ENCODE measurements around the gene CTXN1.
A peak's percentile ranks its signal among the peaks of the same experiment; 100 is the strongest.
"Not testable (repeated sequence)": the region's sequence is repeated elsewhere in the genome, so short reads cannot be mapped to it uniquely, and the experiment has no call there.

The CTXN1 gene

DNA sequence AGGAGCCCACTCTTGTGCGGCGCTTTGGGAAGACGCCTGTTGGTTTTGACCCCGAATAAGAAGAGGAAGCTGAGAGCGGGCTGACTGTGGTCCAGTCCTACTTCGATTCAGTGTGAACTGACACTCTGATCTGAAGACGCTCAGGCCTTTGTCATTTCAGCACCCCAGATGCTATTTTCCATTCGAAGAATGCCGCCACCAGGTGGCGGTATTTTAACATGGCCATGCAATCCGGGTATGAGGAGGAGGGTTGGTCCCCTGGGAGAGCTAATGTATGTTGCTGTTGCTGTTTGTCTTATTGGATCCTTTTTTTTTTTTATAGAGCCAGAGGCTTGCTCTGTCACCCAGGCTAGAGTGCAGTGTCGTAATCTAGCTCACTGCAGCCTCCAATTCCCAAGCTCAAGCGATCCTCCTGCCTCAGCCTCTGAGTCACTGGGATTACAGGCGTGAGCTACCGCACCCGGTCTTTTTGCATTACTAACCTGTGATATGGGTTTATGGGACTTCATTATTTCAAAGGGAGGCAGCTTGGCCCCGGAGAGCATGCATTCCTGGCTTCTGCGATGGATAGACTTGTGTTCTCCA lies 18.3 kb upstream of the CTXN1 start:
- DNase-seq: peak in 12 of 14 donors; percentile 64 to 85 (median 77)

DNA sequence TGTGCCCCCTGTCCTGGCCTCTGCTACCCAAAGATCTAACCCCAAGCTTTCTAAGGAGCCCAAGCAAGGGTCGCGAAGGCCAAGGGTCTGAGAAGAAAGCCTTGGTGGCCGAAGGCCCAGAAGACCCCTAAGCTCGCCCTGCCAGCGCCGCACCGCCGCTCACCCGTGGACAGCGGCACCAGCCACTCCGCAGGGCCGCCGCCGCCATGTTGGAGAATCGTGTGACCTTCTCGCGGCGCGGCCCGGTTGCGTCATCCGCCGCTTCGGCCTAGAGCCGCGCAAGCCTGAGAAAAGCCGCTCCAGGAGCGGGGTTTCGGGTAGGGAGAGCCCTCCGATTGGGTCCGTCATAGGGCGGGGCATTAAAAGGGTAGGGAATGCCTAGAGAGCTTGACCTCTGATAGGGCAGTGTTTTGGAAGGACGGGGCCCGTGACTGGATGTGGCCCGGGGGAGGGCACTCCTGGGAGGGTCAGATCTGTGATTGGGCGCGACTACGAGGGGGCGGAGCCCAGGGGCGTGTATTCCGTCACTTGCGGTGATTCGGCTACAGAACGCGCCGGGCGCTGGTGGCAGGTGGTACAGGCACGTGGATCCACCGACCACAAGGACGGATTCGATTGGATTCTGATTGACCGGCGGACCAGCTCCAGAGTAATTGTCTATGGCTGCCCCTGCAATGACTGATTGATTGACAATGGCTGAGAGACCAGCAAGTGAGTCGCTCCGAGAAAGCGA lies 17.7 kb upstream of the CTXN1 start, which contains the start of gene TIMM44:
TIMM44 (minus strand) TSS at position 223 of the 733 bp plus-strand sequence; CDS start at position 208, 15 bp downstream.
- DNase-seq: peak; percentile 82 to 100 (median 97)

DNA sequence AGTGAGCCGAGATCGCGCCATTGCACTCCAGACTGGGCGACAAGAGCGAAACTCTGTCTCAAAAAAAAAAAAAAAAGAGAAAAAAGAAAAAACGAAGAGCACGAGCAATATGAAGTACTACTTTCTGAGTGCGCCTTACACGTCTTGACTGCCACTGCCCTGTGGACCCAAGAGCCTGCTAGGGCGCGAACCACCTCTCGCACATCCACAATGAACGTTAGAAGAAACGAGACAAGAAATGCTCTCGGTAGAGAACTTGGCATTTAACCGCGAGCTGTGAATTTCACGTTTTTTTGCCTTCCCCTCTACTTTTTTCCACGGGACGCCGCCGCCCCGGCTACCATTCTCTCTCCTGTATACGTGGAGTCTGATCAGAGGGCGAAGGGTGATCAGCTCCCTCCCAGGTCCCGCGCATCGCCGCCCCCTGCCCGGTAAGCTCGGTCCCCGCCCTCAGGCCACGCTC lies 17.1 kb upstream of the CTXN1 start:
- no peak for DNase-seq

GRCh38 chr19:7941895-7942596 lies 16.1 kb upstream of the CTXN1 start:
- no peak for DNase-seq

- DNase-seq: no peak
Observed at GRCh38 chr19:7940841-7941240, 14.9 kb upstream of the CTXN1 start.

- no peak for DNase-seq
Observed at GRCh38 chr19:7934766-7935165, 8.8 kb upstream of the CTXN1 start.

DNA sequence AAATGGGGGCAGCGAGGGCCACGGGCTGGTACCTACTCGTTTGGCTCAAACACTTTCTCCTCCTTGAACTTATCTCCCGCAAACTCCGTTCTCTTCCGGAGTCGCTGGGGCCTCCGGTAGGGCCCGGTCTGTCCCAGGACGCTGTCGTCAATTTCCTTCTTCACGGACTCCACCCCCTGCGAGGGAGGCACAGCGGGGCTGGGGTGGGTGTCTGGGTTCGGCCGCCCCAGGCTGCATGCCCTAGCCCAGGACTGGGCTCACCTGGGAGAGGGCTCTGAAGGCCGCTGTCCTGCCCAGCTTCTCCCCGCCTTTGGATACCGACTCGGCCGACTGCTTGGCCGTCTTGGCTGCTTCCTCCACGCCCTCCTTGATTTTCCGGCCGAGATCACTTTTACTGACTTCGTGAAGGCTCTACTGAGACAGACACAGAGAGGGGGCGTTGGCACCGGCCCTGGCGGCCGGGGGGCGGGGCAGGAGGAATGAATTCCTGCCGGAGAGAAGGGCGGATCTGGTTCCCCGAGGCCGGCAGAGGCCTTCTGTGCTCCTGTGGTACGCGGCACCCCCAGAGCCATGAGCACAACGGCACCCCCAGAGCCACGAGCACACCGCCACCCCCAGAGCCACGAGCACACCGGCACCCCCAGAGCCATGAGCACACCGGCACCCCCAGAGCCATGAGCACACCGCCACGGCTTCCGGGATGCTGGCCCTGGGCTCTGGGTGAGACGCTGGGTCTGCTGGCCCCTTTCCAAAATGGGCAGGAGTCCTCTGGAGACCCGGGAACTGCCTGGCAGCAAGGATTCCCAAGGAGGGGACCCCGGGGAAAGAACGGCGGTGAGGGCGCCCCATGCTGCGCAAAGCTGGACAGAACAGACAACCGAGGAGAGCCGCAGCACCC lies 8.1 kb upstream of the CTXN1 start:
- no peak for DNase-seq

DNA sequence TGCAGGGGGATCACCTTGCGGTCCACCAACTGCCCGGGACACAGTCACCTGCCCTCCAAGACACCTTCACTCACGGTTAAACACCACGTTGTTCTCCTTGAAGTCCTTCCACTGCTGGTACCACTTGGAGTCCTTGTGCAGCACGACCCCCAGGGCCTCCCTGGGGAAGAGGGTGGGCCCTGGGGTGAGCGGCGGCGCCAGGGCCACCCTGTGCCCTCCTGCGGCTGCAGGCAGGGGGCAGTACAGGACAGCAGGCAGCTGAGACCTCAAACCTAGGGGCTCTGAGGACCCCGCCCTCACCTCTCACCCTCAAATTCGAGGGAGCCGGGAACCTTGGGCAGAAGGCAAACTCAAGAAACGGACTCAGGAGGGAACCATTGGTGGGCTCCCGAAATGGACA lies 7.5 kb upstream of the CTXN1 start:
- DNase-seq: no peak

DNA sequence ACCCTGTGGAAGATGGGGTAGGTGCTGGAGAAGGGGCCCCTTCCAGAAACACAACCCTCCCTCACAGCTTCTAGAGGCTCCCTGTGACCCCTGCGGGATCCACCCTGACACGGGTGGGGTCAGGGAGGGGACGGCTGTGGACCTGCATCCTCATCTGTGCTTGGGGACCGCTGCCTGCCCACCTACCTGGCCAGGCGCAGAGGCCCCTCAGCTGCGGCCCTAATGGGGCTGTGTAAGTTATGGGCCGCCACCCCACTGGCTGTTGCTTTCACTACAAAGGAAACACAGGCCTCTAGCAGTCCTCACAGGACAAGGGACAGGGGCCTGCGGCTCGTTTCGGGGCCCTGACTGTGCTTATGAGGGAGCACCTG lies 7.0 kb upstream of the CTXN1 start:
- DNase-seq: no peak

DNA sequence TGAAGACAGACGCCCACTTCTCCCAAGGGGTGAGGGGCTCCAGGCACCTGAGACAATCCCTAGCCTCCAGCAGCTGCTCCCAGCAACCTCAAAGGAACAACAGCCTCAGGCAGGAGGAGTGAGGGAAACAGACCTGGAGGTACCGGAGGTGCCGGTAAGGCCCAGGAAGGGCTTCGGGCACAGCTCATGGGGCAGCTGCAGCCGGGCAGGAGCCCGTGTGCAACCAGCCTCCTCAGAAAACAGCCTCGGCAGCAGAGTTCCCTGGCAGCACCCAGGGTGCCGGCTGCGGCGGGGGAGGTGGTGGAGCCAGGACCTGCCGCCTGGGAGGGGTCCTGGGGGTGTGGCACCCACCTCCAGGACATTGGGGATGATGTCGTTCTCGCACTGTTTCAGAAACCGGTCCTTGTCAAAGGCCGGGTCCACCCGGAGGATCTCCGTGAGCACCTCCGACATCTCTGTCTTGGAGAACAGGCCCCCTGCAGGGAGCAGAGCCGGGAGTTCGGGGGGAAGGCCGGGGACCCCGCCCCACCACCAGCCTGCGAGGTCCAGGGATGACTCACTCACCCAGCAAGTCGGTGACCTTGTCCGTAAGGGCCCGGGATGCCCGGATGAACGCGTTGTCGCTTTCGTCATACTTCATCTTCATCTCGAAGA lies 6.5 kb upstream of the CTXN1 start:
- DNase-seq: no peak

DNA sequence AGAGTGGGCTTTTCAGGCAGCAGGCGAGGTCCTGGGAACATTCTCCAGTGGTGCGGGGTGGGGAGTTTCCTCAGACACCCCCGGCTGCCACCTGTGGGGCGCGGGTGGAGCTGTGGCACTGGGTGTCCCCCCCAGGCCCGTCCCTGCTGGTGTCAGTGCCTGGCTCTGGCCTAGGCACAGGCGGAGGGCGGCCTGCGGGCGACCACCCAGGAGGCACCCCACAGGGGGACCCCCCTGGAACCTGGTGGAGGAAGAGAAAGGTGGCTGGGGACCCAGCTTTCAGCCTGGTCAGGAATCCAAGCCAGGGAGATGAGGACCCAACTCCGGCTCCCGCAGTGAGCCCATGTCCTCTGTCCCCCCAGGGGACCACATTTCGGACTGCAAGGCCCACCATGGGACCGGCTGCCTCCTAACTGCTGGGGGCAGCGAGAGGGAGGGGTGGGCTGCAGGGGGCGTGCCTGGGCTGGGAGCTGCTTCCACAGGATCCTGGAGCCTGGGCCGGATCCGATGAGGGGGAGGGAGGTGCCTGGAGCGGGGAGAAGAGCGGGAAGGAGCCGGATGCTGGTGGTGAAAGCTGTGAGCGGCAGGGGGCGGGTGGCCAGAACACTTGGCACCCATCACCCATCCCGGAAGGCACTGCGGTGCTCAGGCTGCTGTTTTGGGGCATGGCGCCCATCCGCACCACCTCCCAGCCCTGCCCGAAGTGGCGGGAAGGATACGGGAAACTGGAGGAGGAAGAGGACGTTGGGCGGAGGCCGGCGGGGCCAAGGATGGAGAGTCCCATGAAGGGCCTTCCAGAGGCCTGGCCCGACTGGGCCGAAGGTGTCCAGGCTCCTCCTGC lies 5.5 kb upstream of the CTXN1 start:
- DNase-seq: no peak

DNA sequence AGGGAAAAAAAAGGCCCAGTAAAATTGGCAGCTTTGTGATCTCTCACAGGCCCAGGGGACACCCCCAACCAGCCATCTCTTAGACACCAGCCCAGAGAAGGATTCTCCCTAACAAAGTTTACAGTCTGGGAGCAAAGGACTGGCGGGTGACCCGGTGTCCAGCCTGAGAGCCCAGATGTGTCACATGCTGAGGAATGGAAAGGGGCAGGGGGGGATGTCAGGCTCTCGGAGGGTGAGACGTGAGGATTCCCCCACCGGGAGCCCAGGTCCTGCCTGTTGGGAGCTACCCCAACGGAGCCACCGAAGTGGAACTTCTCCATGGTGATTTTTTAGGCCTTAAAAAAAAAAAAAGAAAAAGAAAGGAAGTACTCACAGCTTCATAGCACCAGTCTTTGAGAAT lies 4.8 kb upstream of the CTXN1 start:
- no peak for DNase-seq

DNA sequence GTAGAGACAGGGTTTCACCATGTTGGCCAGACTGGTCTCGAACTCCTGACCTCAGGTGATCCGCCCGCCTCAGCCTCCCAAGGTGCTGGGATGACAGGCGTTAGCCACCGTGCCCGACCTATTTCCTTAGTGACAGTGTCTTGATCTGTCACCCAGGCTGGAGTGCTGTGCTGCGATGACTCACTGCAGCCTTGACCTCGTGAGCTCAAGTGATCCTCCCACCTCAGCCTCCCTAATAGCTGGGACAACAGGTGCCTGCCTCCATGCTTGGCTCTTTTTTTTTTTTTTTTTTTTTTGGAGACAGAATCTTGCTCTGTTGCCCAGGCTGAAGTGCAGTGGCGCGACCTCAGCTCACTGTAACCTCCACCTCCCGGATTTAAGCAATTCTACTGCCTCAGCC lies 4.1 kb upstream of the CTXN1 start:
- not testable (repeated sequence) for DNase-seq

- DNase-seq: no peak
Observed at GRCh38 chr19:7928741-7929701, 3.1 kb upstream of the CTXN1 start.

DNA sequence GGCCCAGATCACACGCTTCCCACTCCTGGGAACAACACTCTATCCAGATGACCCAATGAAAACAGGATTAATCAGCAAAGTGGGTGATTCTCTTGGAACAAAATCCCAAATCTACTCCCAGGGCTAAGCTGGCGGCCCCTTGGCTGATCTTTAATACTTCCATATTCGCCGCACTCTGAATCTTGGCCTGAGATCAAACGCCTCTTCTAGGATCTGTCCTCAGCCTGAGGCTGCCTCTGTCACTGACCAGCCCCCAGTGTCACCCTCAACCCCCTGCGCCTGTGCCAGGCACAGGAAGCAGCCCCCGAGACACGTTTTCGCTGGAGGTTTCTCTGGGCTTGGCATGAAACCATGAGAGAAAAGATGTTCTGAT lies 2.4 kb upstream of the CTXN1 start:
- DNase-seq: no peak

DNA sequence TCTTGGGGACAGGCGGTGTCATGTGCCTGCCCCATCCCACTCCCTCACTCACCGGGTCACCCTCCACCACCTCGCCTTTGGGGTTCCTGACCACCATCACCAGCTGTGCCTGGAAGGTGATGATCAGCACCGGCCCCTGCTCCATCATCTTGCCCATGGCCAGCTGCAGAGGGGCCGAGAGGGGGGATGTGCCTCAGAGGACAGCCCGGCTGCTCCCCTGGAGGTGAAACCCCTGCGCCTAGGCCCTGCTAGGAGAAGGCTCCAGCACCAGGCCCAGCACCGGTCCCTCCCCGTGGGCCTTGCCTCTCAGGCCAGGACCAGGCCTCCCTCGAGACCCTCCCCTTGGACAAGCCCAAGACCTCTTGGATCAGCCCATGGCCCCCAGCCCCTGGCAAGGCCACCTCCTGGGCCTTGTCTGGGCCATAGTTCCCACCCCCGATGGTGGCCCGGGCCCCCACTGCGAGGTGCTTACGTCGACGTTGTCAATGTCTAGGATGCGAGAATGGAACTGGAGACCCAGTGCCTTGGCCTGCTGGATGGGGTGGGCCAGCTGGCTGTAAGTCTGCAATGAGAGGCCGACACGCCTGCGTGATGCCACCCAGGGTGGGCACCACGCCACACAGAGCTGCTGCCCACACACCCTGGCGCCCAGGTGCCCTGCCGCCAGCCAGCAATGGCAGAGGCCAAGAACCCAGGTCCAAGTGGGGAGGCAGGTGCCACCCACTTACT lies 1.8 kb upstream of the CTXN1 start:
- no peak for DNase-seq

- no peak for DNase-seq
Observed at GRCh38 chr19:7926727-7927604, 1.0 kb upstream of the CTXN1 start.
